Activated CD8-positive, alpha-beta memory T cell treated with anti-CD3 and anti-CD28 coated beads for 4 hours (primary cell): ENCODE results near the gene MARCHF3.
A peak's percentile ranks its signal among the peaks of the same experiment; 100 is the strongest.
"Not testable (repeated sequence)": the region's sequence is repeated elsewhere in the genome, so short reads cannot be mapped to it uniquely, and the experiment has no call there.

ENCODE experiments used
- DNase-seq, 2 donors: peaks; one replicate each; pipeline ENCODE4 v3.0.0-alpha.2; 2020; ENCODE audit warnings: low read depth in 2 of 2

The MARCHF3 gene

GRCh38 chr5:127046343-127047072, 16.1 kb upstream of the MARCHF3 start:
- DNase-seq, result no peak

DNA sequence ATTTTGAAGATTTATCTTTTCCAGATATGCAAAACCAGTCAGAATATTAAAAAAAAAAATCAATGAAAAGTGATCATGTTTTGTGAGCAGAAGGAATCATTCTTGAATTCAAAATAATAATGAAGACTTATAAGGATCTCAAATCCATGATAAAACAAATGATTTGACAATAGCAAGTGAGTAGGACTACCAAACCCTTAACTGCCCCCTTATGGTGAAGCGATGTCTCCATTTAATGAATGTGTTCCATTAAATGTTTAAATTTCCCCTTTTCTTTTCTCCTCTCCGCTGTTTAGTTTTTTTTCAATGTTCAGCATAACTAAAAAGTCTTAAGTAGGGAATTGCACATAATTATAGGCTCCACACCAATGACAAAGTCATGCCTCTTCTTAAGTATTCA, 12.2 kb upstream of the MARCHF3 start:
- no peak for DNase-seq

DNA sequence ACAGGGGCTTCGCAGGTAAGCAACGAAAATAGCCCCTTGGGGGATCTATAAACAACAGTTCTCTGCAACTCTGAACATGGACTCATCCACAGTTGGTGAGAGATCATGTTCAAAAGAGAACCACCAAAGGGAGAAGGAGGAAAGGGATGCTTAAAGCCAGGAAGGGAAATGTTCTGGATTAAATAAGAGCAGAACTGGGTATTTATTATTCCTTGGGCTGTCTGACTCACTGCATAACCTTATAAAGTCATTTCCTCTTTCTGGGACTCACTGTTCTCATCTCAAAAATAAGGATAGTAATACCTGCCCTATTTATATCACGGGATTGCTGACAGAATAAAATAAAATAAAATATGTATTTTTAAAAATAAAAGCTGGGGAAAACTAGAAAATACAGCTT, 11.2 kb upstream of the MARCHF3 start:
- no peak for DNase-seq

DNA sequence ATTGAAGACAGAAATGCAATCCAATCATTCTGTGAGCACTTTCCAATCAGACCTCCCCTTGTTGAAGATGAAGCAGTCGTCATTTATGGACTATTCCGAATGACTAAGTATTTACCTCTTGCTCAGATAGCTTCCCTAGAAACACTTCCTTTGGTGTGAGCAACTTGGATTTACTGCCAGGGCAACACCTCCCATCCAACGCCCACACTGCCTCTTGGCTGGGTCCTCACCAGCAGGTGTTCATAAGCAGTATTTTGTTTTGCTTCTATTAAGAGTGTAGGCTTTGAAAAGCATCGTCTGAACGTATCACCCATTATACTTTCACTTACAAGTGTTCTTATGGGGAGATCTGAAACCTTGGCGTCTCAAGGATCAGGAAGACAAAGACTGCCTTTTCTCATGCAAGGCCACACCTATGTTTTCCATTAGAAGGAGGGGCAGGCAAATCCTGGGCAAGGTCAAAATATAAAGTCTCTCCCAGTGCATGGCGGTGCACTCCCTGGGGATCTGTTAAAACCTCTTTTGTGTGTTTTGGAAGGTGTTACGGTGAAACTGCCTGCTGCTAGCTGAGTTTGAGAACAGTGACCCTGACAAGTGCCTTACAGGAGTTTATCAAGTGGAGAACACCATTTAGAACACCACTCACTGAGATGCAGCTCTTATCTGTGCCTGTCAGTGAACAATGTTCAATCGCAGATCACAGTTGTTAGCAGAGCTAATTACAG, 10.6 kb upstream of the MARCHF3 start:
- no peak for DNase-seq

GRCh38 chr5:127038550-127038949, 8.2 kb upstream of the MARCHF3 start:
- no peak for DNase-seq

DNA sequence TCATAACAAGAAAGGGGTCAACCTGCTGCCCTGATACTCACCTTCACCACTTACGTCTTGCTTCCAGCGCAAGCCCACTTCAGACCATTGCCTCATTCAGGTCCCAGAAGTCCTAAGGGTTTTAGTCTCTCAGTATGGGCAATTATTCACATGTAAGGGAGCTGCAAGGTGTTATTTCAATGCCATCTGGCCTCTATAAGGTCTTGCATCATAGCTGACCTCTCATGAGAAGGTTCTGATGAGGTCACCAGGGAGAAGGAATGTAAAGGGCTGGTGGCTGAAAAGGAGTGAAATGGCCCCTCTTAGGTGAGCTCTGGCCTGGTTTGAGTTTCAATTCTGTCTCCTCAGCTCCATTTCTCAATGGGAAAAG, 1.5 kb upstream of the MARCHF3 start:
- DNase-seq, result no peak

DNA sequence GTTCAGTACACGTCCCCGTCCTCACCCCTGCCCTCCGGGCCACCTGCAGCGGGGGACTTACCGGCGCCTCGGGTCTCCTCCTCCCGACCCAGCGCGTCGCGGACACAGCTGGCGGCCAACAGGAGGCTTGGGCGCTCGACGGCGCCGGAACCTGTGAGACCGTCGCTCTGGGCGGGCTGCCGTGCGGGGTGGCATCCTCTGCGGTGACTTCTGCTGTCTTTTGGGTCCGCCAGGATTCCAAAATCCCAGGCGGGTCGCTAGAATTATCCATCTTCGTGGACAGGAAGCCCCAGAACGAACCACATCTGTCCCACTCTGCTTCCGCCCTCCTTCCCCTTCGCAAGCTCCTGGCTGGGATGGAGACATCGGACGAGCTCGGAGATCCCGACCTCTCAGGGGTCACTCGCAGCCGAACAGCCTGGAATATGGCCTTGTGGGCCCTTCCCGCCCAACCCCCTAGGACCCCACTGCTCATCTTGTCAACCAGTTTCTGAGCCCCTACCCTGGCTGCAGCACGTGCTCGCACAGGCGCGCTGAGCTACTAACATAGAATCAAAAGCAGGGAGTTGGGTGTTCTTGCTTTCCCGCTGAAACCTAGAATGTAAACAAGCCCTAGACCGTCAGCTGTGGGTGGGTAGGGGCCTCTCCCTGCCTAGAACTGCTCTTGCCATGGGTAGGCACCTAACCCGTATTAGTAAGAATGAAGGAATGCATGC, 947 bp upstream of the MARCHF3 start:
- no peak for DNase-seq

DNA sequence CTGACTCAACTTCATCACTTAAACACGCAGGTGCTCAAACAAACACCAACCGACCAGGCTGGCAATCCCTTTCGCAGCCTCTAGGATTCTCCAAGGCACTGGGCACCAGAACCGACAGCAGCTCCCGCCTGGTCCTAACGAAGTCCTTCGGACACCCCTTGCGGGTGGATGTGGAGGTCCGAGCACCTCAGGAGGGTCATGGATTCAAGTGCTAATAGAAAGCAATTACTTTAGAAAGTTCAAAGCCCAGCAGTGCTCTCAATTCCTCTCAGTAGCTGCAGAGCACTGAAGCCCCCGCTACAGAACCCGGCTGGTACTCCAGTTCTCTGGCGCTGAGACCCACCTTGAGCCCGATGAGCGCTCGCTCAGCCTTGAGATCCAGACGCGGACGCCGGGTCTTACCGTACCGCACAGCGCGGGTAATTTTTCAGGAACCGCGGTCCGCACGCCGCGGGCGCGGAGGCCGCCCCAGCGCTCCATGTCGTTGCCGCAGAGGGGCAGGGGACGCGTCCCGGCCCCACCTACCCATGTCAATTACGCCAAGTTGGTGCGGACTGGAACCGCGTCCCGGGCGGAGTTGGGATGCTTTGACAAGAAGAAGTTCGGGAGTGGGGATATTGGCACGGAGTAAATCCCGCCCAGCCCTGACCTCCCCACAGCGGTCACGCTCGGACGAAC, 638 bp downstream of the MARCHF3 start:
- DNase-seq, result peak in 1 of 2 donors; percentile 6

DNA sequence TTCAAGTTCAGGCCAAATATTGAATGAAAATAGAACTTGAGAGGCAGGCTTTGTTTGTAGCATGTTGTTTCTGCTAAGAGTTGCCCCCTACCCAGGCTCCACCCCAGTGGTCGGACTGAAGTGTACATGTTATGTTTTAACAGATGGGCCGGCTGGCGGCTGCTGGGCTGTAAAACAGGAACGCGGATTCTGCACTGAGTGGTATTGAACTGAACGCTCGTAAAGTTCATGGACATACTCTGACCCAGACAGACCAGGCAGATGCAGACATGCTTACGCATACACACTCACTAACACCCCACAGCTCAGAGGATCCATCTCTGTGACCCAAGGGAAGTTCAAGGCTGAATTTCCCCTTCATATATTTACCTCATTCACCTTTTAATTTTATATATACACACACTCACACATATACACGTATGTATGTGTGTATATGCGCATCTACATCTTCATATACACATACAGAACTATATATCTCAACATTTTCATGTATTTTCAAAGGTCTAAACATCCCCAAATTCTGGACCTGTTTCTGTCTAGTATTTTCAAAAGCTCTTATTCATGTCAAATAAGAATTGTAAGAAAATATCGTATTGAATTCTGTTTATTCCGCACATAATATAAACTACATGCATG, 1.4 kb downstream of the MARCHF3 start:
- DNase-seq, result no peak

- DNase-seq, result no peak
Observed at GRCh38 chr5:127027539-127027938, 2.8 kb downstream of the MARCHF3 start.

- no peak for DNase-seq
Observed at GRCh38 chr5:127026166-127026565, 4.2 kb downstream of the MARCHF3 start.

GRCh38 chr5:127025467-127025866, 4.9 kb downstream of the MARCHF3 start:
- DNase-seq, result no peak

- DNase-seq, result no peak
Observed at GRCh38 chr5:127024821-127025220, 5.5 kb downstream of the MARCHF3 start.

GRCh38 chr5:127023552-127024191, 6.7 kb downstream of the MARCHF3 start:
- DNase-seq, result not testable (repeated sequence)

DNA sequence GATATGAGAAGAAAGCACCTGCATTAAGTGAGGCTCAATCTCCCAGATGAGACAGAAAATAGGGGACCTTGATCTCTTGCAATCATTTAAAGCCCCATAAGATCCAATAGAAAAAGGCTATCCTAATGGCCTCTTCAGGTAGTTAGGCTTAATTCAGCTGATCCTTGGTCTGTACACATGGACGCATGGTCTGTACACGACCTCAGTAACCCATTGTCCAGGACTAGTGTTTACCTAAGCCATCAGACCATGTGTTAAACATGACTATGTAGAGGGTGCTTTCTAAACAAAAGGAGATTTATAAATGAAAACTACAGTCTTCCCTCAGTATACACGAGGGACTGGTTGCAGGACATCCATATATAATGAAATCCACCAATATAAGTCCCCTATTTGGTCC, 7.5 kb downstream of the MARCHF3 start:
- no peak for DNase-seq

DNA sequence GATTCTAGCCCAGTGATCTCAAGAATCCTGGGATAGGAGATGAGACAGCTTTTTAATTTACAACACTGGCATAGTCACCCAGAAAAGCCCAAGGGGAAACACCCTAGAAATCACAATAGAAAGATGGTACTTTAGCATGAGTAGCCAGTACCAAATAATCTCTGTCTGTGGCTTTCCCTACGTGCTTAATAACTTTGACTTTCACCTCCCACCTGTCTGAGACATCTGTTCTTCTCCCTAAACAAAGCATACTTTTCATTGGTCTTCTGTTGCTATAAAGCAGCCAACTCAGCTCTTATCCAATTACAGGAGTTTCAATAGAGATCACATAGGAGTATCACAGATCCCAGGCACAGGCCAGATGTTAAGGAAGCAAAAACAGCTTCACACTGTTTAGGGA, 10.4 kb downstream of the MARCHF3 start:
- DNase-seq, result no peak

DNA sequence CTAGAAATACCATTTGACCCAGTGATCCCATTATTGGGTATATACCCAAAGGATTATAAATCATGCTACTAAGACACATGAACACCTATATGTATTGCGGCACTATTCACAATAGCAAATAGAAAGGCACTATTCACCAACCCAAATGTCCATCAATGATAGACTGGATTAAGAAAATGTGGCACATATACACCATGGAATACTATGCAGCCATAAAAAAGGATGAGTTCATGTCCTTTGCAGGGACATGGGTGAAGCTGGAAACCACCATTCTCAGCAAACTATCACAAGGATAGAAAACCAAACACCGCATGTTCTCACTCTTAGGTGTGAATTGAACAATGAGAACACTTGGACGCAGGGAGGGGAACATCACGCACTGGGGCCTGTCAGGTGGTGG, 13.6 kb downstream of the MARCHF3 start:
- DNase-seq, result not testable (repeated sequence)

DNA sequence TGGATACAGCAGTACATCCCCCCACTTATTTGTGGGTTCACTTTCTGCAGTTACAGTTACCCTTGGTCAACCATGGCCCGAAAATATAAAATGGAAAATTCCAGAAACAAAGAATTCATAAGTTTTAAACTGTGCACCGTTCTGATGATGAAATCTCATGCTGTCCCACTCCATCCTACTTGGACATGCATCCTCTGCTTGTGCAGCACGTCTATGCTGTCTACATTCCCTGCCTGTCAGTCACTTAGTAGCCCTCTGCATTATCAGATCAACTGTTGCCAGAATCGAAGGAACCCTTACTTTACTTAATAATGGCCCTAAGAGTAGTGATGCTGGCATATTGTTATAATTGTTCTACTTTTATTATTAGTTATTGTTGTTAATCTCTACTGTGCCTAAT, 14.6 kb downstream of the MARCHF3 start:
- DNase-seq, result no peak

DNA sequence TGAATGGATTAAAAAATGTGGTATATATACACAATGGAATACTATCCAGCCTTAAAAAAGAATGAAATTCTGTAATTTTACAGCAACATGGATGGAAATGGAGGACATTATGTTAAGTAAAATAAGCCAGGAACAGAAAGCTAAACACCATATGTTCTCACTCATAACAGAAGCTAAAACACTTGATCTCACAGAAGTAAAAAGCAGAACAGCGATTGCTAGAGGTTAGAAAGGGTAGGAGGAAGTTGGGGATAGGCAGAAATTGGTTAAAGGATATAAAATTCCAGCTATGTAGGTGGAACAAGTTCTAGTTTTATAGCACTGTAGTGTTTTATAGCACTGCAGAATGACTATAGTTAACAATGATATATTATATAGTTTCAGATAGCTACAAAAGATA, 15.8 kb downstream of the MARCHF3 start:
- DNase-seq, result no peak

DNA sequence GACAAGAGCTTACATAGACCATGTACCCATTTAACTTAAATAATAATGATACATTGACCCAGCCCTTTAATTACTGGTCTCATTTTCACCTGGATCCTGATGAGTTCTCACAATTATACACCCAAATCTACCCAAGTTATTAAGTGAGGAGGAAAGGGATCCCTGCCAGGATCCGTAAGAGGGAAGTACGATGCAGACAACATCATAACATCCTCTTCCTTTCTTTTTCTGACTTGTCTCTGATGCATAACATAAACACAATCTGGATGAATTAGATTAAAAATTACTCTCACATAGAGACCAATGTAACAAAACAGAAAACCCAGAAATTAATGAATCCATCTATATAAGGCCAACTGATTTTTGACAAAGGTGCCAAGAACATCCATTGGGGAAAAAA, 17.0 kb downstream of the MARCHF3 start:
- DNase-seq, result no peak

GRCh38 chr5:127012916-127013315, 17.4 kb downstream of the MARCHF3 start:
- no peak for DNase-seq
